Measurements from ENCODE around the gene CD200.

- no peak for TF ChIP-seq POLR2AphosphoS5 (IDR thresholded peaks at IDR 0.05)
- no peak for TF ChIP-seq CTCF (IDR thresholded peaks at IDR 0.05)
- TF ChIP-seq POLR2A (IDR thresholded peaks at IDR 0.05), result no peak
Measured at GRCh38 chr3:112384769-112385168, 51.8 kb downstream of the CD200 start.
